ENCODE measurements around the gene RBMS3. TPM values are rescaled to one million over a fixed set of nuclear protein-coding genes. Genes with fewer than 3 reads are reported as not detected.

RBMS3 gene
- total RNA-seq, 1 experiment from 2014 or later = 15.0 TPM

- no peak for DNase-seq (ENCODE audit: low read depth)
- in situ Hi-C loops (cut with HindIII; ENCODE audit: low pct_unique_long_range_greater_than_20kb, low sequenced_read_pairs) = no loop called here
Observed at GRCh38 chr3:29559741-29560465, 279.0 kb downstream of the RBMS3 start.

GRCh38 chr3:29561651-29562149 lies 280.8 kb downstream of the RBMS3 start:
- in situ Hi-C loops (cut with HindIII; ENCODE audit: low pct_unique_long_range_greater_than_20kb, low sequenced_read_pairs) = no loop called here
- no peak for DNase-seq (ENCODE audit: low read depth)

- DNase-seq (ENCODE audit: low read depth) = no peak
- in situ Hi-C loops (cut with HindIII; ENCODE audit: low pct_unique_long_range_greater_than_20kb, low sequenced_read_pairs) = no loop called here
Observed at GRCh38 chr3:29565236-29565635, 284.4 kb downstream of the RBMS3 start.

GRCh38 chr3:29567501-29567900 lies 286.6 kb downstream of the RBMS3 start:
- in situ Hi-C loops (cut with HindIII; ENCODE audit: low pct_unique_long_range_greater_than_20kb, low sequenced_read_pairs) = no loop called here
- no peak for DNase-seq (ENCODE audit: low read depth)

DNA sequence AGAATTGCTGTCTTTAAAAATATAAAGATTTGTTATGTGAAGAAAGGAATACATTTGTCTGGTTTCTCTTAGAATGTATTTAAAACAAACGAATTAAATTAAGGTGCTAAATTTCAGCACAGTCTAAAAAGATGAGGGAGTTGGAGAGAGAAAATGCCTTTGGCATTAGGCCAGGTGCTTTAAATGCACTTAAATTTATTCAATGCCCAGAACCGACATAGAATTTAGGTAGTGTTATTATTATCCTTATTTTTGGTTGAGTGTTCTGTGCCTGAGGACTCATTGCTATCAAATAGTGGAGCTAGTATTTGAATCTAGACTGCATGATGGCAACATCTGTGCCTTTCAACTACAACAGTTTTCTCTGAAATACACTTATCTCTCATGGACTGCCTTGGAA lies 287.5 kb downstream of the RBMS3 start:
- DNase-seq (ENCODE audit: low read depth) = no peak
- in situ Hi-C loops (cut with HindIII; ENCODE audit: low pct_unique_long_range_greater_than_20kb, low sequenced_read_pairs) = no loop called here

DNA sequence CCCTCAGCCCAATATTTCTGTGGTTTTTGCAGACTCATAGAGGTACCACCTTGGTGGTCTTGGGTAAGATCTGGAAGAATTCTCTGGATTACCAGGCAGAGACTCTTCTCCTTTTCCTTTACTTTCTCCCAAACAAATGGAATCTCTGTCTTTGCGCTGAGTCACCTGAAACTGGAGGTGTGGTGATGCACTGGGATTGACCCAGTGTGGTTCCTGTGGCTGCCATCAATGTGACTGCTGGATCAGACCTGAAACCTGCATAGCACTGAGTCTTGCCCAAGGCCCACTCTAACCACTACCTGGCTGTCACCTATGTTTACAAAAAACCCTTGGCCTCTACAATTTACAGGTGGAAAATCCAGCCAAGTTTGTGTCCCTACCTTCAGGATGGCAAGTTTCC lies 295.3 kb downstream of the RBMS3 start:
- no peak for DNase-seq (ENCODE audit: low read depth)
- in situ Hi-C loops (cut with HindIII; ENCODE audit: low pct_unique_long_range_greater_than_20kb, low sequenced_read_pairs) = no loop called here

GRCh38 chr3:29576675-29577074 lies 295.8 kb downstream of the RBMS3 start:
- DNase-seq (ENCODE audit: low read depth) = no peak
- in situ Hi-C loops (cut with HindIII; ENCODE audit: low pct_unique_long_range_greater_than_20kb, low sequenced_read_pairs) = no loop called here

DNA sequence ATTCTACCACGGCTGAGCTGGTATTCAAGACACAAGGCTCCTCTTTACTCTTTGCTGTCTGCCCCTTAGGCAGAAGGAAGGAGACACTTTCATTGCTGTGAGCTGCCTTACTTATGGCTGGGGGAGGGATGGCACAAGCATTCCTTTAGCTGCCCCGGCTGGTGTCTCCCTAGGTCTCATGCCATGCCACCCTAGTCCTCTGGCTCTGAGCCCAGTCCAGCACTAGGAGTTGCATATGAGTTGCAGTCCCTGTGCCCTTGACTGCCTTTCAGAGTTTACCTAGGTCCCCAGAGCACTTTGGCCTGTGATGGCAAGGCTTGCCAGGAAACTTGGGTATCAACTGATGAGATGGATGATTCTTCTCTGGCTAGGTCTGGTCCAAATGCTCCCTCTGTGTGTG lies 296.4 kb downstream of the RBMS3 start:
- in situ Hi-C loops (cut with HindIII; ENCODE audit: low pct_unique_long_range_greater_than_20kb, low sequenced_read_pairs) = no loop called here

GRCh38 chr3:29581311-29581710 lies 300.4 kb downstream of the RBMS3 start:
- in situ Hi-C loops (cut with HindIII; ENCODE audit: low pct_unique_long_range_greater_than_20kb, low sequenced_read_pairs) = no loop called here

More for the DNA sequence above, 296.4 kb downstream of the RBMS3 start:
- DNase-seq (ENCODE audit: low read depth) = no peak

DNA sequence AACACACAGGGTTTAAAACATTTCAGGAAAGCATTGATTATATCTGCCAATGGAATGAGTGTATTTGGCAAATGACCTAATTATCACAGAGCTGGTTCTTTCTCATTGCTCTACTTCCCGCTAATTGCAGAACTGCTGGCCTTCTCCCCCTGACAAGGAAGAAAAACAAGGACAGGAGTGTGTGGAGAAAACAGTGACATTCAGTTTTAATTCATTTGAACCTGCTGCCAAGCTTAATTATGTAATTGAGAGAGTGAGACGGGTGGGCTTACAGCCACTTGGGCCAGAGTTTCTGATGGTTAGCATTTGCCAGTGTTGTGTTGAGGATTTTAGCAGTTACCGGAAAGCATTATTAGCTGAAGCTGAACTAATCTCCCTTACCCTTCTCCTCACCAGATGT lies 301.4 kb downstream of the RBMS3 start:
- in situ Hi-C loops (cut with HindIII; ENCODE audit: low pct_unique_long_range_greater_than_20kb, low sequenced_read_pairs) = no loop called here
- no peak for DNase-seq (ENCODE audit: low read depth)

More at GRCh38 chr3:29581311-29581710, 300.4 kb downstream of the RBMS3 start:
- DNase-seq (ENCODE audit: low read depth) = no peak

DNA sequence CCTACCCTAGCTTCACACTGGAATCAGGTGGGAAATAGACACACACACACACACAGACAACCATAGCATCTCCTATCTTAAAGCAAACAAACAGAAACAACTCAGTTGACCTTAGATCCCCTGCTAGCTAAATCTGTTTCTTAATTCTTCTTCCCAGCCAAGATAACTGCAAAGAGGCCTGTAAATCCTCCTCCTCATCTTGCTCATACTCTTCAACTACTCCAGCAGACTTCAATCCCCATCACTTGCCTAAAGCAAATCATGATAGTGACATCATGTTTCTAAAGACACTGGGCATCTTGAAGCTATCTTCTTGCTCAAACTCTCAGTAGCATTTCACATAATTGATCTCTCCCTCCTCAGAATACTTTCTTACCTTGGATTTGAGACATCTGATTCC lies 303.0 kb downstream of the RBMS3 start:
- DNase-seq (ENCODE audit: low read depth) = no peak
- in situ Hi-C loops (cut with HindIII; ENCODE audit: low pct_unique_long_range_greater_than_20kb, low sequenced_read_pairs) = no loop called here

GRCh38 chr3:29585368-29585767 lies 304.5 kb downstream of the RBMS3 start:
- in situ Hi-C loops (cut with HindIII; ENCODE audit: low pct_unique_long_range_greater_than_20kb, low sequenced_read_pairs) = no loop called here
- no peak for DNase-seq (ENCODE audit: low read depth)

DNA sequence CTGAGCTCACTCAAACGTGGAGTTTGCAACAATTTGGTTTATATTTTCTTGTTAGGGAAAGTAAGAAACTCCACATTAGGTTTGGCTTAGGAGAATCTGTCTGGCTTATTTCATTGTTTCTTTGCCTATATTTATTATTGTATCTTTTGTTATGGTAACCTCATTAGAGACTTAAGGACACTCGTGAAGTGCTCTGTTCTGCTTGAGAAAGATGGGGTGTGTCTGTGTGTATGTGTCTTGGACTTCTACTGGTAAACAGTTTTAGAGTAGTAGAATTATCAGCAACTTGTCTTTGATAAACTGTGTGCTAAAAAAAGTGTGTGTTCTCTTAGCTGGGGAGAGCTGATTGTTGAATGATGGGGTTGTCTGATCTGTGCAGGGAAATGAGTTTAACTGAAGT lies 306.5 kb downstream of the RBMS3 start:
- DNase-seq (ENCODE audit: low read depth) = no peak
- in situ Hi-C loops (cut with HindIII; ENCODE audit: low pct_unique_long_range_greater_than_20kb, low sequenced_read_pairs) = no loop called here

- in situ Hi-C loops (cut with HindIII; ENCODE audit: low pct_unique_long_range_greater_than_20kb, low sequenced_read_pairs) = no loop called here
Observed at GRCh38 chr3:29590012-29590411, 309.1 kb downstream of the RBMS3 start.

DNA sequence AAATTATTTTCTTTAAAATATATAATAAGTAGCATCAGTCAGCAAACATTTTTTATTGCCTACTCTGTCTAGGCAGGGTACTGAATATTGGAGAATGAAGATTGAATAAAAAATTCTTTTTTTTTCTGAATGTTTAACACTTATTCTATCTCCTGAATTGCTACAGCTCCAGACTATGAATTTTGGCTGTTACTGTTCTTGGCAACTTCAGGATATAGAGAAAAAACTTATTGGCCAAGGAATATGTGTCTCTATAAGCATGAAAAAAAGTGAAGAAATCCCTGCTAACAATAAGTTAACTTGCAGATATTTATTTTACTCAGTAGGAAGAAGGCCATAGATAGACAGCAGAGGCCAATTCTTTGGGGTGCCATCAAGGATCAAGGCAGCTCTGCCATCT lies 309.6 kb downstream of the RBMS3 start:
- in situ Hi-C loops (cut with HindIII; ENCODE audit: low pct_unique_long_range_greater_than_20kb, low sequenced_read_pairs) = no loop called here
- DNase-seq (ENCODE audit: low read depth) = no peak

More at GRCh38 chr3:29590012-29590411, 309.1 kb downstream of the RBMS3 start:
- DNase-seq (ENCODE audit: low read depth) = no peak

GRCh38 chr3:29591579-29591978 lies 310.7 kb downstream of the RBMS3 start:
- no peak for DNase-seq (ENCODE audit: low read depth)
- in situ Hi-C loops (cut with HindIII; ENCODE audit: low pct_unique_long_range_greater_than_20kb, low sequenced_read_pairs) = no loop called here

- in situ Hi-C loops (cut with HindIII; ENCODE audit: low pct_unique_long_range_greater_than_20kb, low sequenced_read_pairs) = no loop called here
Observed at GRCh38 chr3:29593802-29594201, 312.9 kb downstream of the RBMS3 start.

DNA sequence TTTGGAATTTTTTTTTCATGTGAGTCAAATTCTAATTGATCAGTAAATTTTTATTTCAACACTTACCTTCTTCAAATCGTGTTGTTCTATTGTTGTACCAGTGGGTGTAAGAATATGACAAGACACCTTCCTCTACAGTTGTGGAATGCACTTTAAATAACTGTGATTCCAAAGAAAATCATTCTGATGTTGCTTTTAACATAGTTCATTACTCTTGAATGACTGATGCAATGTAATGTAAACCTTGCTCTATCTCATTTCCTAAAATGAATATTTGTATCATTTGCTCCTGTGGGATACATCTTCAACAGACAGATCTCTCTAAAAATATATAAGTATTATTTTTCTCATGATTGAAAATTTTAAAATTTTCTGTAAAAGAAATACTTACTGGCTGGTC lies 313.4 kb downstream of the RBMS3 start:
- DNase-seq (ENCODE audit: low read depth) = no peak
- in situ Hi-C loops (cut with HindIII; ENCODE audit: low pct_unique_long_range_greater_than_20kb, low sequenced_read_pairs) = no loop called here

More at GRCh38 chr3:29593802-29594201, 312.9 kb downstream of the RBMS3 start:
- no peak for DNase-seq (ENCODE audit: low read depth)

- in situ Hi-C loops (cut with HindIII; ENCODE audit: low pct_unique_long_range_greater_than_20kb, low sequenced_read_pairs) = no loop called here
- no peak for DNase-seq (ENCODE audit: low read depth)
Observed at GRCh38 chr3:29597376-29598008, 316.6 kb downstream of the RBMS3 start.

All from Caki2 (cell line).